Endothelial cell of umbilical vein (primary cell): ENCODE measurements around the gene GPR107. TPM values are rescaled to one million over a fixed set of nuclear protein-coding genes. Genes with fewer than 3 reads are reported as not detected.

ENCODE experiments used
- BruUV-seq: library from RNA; stranded (reverse); fragments of 400-500 nt; replicated peaks from 2 replicates; lab custom pipeline; 2021; lab: Mats Ljungman, UMichigan
- CTCF ChIA-PET: fragments of 300-600, 350-600 bp; sonication (Branson Sonifier 250); formaldehyde crosslinking; loops from one replicate; lab custom pipeline; 2021; ENCODE audit warnings: antibody characterized with exemption, inconsistent platforms; lab: Charles Lee
- POLR2A ChIA-PET: fragments of 300-600, 350-600 bp; sonication (Branson Sonifier 250); formaldehyde crosslinking; loops from one replicate; lab custom pipeline; 2021; ENCODE audit warnings: antibody characterized with exemption, inconsistent platforms; lab: Charles Lee
- DNase-seq: peaks from one replicate; pipeline ENCODE4 v3.0.0-alpha.2; 2011; ENCODE audit warnings: low read depth, low spot score
- FAIRE-seq: peaks from 2 replicates; lab custom pipeline; 2011; peaks lifted over from hg19 to GRCh38; lab: Jason Lieb, UNC
- H2AFZ ChIP-seq: 2 replicates; pipeline ENCODE4 v1.6.0; 2012; ENCODE audit warnings: low read depth, low read length, control low read depth, inconsistent platforms
- H3K27ac ChIP-seq: 2 replicates; pipeline ENCODE4 v1.5.1; 2011; ENCODE audit warnings: low read depth, mild to moderate bottlenecking, control low read depth, low read length, moderate library complexity; ENCODE audit not compliant: insufficient read depth
- H3K27me3 ChIP-seq, 2 experiments: 2 replicates each; pipeline versions ENCODE4 v1.6.0 to v1.6.1; 2011; ENCODE audit warnings: low read length in 2 of 2, mixed read lengths in 1 of 2; ENCODE audit not compliant: control insufficient read depth in 2 of 2, insufficient read depth in 2 of 2
- H3K36me3 ChIP-seq, 2 experiments: 2 replicates in 1 of 2; 3 replicates in 1 of 2; pipeline ENCODE4 v1.5.1; 2011; ENCODE audit warnings: low read length in 2 of 2, mild to moderate bottlenecking in 1 of 2, moderate library complexity in 1 of 2; ENCODE audit not compliant: control insufficient read depth in 2 of 2, insufficient read depth in 2 of 2; ENCODE audit errors: extremely low read depth in 1 of 2
- H3K4me1 ChIP-seq: 3 replicates; pipeline ENCODE4 v1.5.1; 2011; ENCODE audit warnings: mild to moderate bottlenecking, low read length; ENCODE audit not compliant: control insufficient read depth, insufficient read depth; ENCODE audit errors: extremely low read depth
- H3K4me2 ChIP-seq: 2 replicates; pipeline ENCODE4 v1.6.1; 2011; ENCODE audit warnings: low read length, control low read depth, mixed read lengths; ENCODE audit not compliant: insufficient read depth
- H3K4me3 ChIP-seq, 3 experiments: fragments of 200-600 bp in 1 of 3; sonication (generic), shearing (Covaris generic) in 1 of 3; replicated peaks in 1 of 3; 2 replicates each; pipeline ENCODE4 v1.5.1; 2011 to 2016; ENCODE audit warnings: control low read depth in 3 of 3, low read length in 3 of 3, mild to moderate bottlenecking in 2 of 3, inconsistent platforms in 1 of 3, low read depth in 1 of 3, moderate library complexity in 1 of 3; ENCODE audit not compliant: insufficient read depth in 1 of 3
- H3K79me2 ChIP-seq: 2 replicates; pipeline ENCODE4 v1.6.0; 2012; ENCODE audit warnings: low read length, inconsistent platforms; ENCODE audit not compliant: control insufficient read depth, insufficient read depth
- H3K9ac ChIP-seq: replicated peaks from 2 replicates; pipeline ENCODE3; 2011; ENCODE audit warnings: low read length, control low read depth; ENCODE audit not compliant: insufficient read depth; ENCODE audit errors: extremely low read depth
- H3K9me1 ChIP-seq: replicated peaks from 3 replicates; pipeline ENCODE4 v1.6.0; 2011; ENCODE audit warnings: mild to moderate bottlenecking, low read length; ENCODE audit not compliant: control insufficient read depth, insufficient read depth; ENCODE audit errors: extremely low read depth
- H3K9me3 ChIP-seq: replicated peaks from 2 replicates; pipeline ENCODE4 v1.5.1; 2012; ENCODE audit warnings: low read length, inconsistent platforms; ENCODE audit not compliant: control insufficient read depth, insufficient read depth
- H4K20me1 ChIP-seq: replicated peaks from 2 replicates; pipeline ENCODE3; 2011; ENCODE audit warnings: mild to moderate bottlenecking, low read length; ENCODE audit not compliant: control insufficient read depth, insufficient read depth; ENCODE audit errors: extremely low read depth
- CTCF ChIP-seq, 2 donors: IDR thresholded peaks; 1 replicate in 1 of 2; 2 replicates in 1 of 2; pipeline ENCODE4 v1.5.1; 2011; ENCODE audit warnings: low read length in 2 of 2, mild to moderate bottlenecking in 2 of 2, moderate library complexity in 2 of 2, control low read depth in 1 of 2, inconsistent platforms in 1 of 2, low read depth in 1 of 2; ENCODE audit not compliant: insufficient read depth in 1 of 2; ENCODE audit errors: extremely low read depth in 1 of 2
- EZH2 ChIP-seq: IDR thresholded peaks from 2 replicates; pipeline ENCODE4 v1.6.1; 2012; ENCODE audit warnings: borderline replicate concordance, low read depth, mild to moderate bottlenecking, moderate library complexity, low read length, inconsistent platforms; ENCODE audit not compliant: severe bottlenecking
- FOS ChIP-seq: IDR thresholded peaks from 2 replicates; pipeline ENCODE4 v1.6.1; 2011; ENCODE audit warnings: mild to moderate bottlenecking, low read length, moderate library complexity, borderline replicate concordance; ENCODE audit not compliant: insufficient read depth
- POLR2A ChIP-seq: IDR thresholded peaks from 2 replicates; pipeline ENCODE4 v1.6.1; 2012; ENCODE audit warnings: low read depth, mild to moderate bottlenecking, control low read depth, low read length
- POLR2AphosphoS5 ChIP-seq: IDR thresholded peaks from 2 replicates; pipeline ENCODE4 v1.6.1; 2012; ENCODE audit warnings: low read depth, mild to moderate bottlenecking, control low read depth, low read length, moderate library complexity; ENCODE audit not compliant: insufficient read depth
- dilution Hi-C: fragments of 300-500 bp; cut with MboI; formaldehyde crosslinking; loops from one replicate; pipeline ENCODE4 v1.15.0; 2019; ENCODE audit warnings: low sequenced_read_pairs; ENCODE audit not compliant: extremely low pct_ligation_motif_present
- intact Hi-C: fragments of 100-400 bp; cut with micrococcal nuclease; formaldehyde crosslinking; loops from one replicate; pipeline ENCODE4 v1.10.0; 2022
- polyA plus RNA-seq, 4 experiments: library from polyadenylated mRNA; depleted of rRNA in 3 of 4; stranded (reverse) in 3 of 4; unstranded in 1 of 4; fragments of >200 nt; gene quantifications; 2 replicates each; pipeline versions ENCODE4 v1.2.1 to v1.2.3, GENCODE V29; 2011 to 2012; ENCODE audit warnings: missing spikeins in 1 of 4
- total RNA-seq: library from RNA; stranded (reverse); gene quantifications from 2 replicates; pipeline ENCODE4 v1.2.3, GENCODE V29; 2021
- TF ChIP-seq, protein P1 (sequence below): IDR thresholded peaks from 2 replicates; pipeline ENCODE4 v1.6.1; 2011; ENCODE audit not compliant: insufficient read depth, insufficient read length

The GPR107 gene
- total and polyA plus RNA-seq, 2 donors (not counting 3 experiments of a cell fraction or from before 2014, with no cell fraction given) = 27.2 to 38.9 TPM

GRCh38 chr9:130089141-130089540, 35.4 kb downstream of the GPR107 start:
- dilution Hi-C loops = no loop called here

GRCh38 chr9:130090915-130091314, 37.2 kb downstream of the GPR107 start:
- no TSS peak for BruUV-seq
- no peaks in the 10 kb centered on the region for H3K79me2 ChIP-seq
- no peaks in the 10 kb centered on the region for H3K9me3 ChIP-seq
- no peak overlapping the region for H3K4me3 ChIP-seq
- H3K27me3 ChIP-seq = no peaks in the 10 kb centered on the region
- H3K27ac ChIP-seq = no peak overlapping the region
- no peak overlapping the region for H3K4me2 ChIP-seq
- H3K9me1 ChIP-seq = no peaks in the 10 kb centered on the region
- TF ChIP-seq FOS = no peak
- TF ChIP-seq POLR2A = no peak
- TF ChIP-seq CTCF (IDR thresholded peaks at IDR 0.05; ENCODE audit: extremely low read depth in 1 of 2, insufficient read depth in 1 of 2, low read depth in 1 of 2, low read length in 2 of 2) = no peak
- no peak overlapping the region for H3K9ac ChIP-seq
- no peak for FAIRE-seq
- POLR2A ChIA-PET = no interaction called here
- intact Hi-C loops (no loop called here), dilution Hi-C loops (no loop called here)
- H2AFZ ChIP-seq = no peak overlapping the region
- no peaks in the 10 kb centered on the region for H4K20me1 ChIP-seq
- CTCF ChIA-PET = interaction anchor here (1.7 kb wide), 1 partner anchor 8 kb away, joined by 4 read pairs; no protein-coding TSS in a partner anchor
- peaks cover 11 to 17% of the 10 kb centered on the region in 2 experiments for H3K36me3 ChIP-seq
- no peak for DNase-seq
- H3K4me1 ChIP-seq = no peaks in the 10 kb centered on the region

More at GRCh38 chr9:130089141-130089540, 35.4 kb downstream of the GPR107 start:
- H3K9ac ChIP-seq = no peak overlapping the region
- intact Hi-C loops = no loop called here
- no TSS peak for BruUV-seq
- CTCF ChIA-PET = no interaction called here
- H3K9me3 ChIP-seq = no peaks in the 10 kb centered on the region
- H3K4me1 ChIP-seq = no peaks in the 10 kb centered on the region
- H3K79me2 ChIP-seq = no peaks in the 10 kb centered on the region
- no peak overlapping the region for H3K4me2 ChIP-seq
- no peaks in the 10 kb centered on the region for H4K20me1 ChIP-seq
- POLR2A ChIA-PET = no interaction called here
- FAIRE-seq (no peak), DNase-seq (no peak)
- H3K27me3 ChIP-seq = no peaks in the 10 kb centered on the region
- TF ChIP-seq EZH2 = no peak
- no peak for TF ChIP-seq FOS
- TF ChIP-seq, protein P1, sequence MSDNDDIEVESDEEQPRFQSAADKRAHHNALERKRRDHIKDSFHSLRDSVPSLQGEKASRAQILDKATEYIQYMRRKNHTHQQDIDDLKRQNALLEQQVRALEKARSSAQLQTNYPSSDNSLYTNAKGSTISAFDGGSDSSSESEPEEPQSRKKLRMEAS = no peak
- no peak for TF ChIP-seq POLR2AphosphoS5
- no peak overlapping the region for H3K27ac ChIP-seq
- H3K36me3 ChIP-seq = peaks cover 11 to 18% of the 10 kb centered on the region in 2 experiments
- H3K9me1 ChIP-seq = no peaks in the 10 kb centered on the region
- no peak overlapping the region for H3K4me3 ChIP-seq
- H2AFZ ChIP-seq = no peak overlapping the region
